GM23338 (cell line): ENCODE data around the gene FAM20C.

Experiments used
- EZH2 ChIP-seq: fragments of 200-600 bp; sonication (generic); IDR thresholded peaks from one replicate; pipeline ENCODE4 v1.8.0; 2017; ENCODE audit warnings: antibody characterized with exemption, mild to moderate bottlenecking, low read depth; ENCODE audit not compliant: unreplicated experiment
- EZH2phosphoT487 ChIP-seq: fragments of 200-600 bp; sonication (generic); IDR thresholded peaks from one replicate; pipeline ENCODE4 v1.8.1; 2018; ENCODE audit warnings: antibody characterized with exemption; ENCODE audit not compliant: unreplicated experiment
- NANOG ChIP-seq: IDR thresholded peaks from 2 replicates; pipeline ENCODE4 v1.6.1; 2016; ENCODE audit warnings: antibody characterized with exemption, borderline replicate concordance
- POLR2AphosphoS5 ChIP-seq: IDR thresholded peaks from 2 replicates; pipeline ENCODE4 v1.6.1; 2016; ENCODE audit warnings: antibody characterized with exemption, low read depth
- REST ChIP-seq: IDR thresholded peaks from one replicate; pipeline ENCODE4 v1.6.1; 2018; ENCODE audit warnings: antibody characterized with exemption; ENCODE audit not compliant: unreplicated experiment
- ZNF114 ChIP-seq: fragments of 250-450 bp; sonication (Bioruptor Pico); IDR thresholded peaks from 2 replicates; pipeline ENCODE4 v1.5.0; 2020; ENCODE audit warnings: mild to moderate bottlenecking, moderate library complexity
- TF ChIP-seq, protein P1 (sequence below), 2 experiments: fragments of 200-600 bp in 1 of 2; sonication (generic) in 1 of 2; conservative IDR thresholded peaks; 2 replicates each; pipeline versions ENCODE4 v1.5.1 to v1.6.1; 2016 to 2017; ENCODE audit warnings: antibody characterized with exemption in 2 of 2, low read depth in 2 of 2, mild to moderate bottlenecking in 2 of 2, moderate library complexity in 1 of 2

DNA sequence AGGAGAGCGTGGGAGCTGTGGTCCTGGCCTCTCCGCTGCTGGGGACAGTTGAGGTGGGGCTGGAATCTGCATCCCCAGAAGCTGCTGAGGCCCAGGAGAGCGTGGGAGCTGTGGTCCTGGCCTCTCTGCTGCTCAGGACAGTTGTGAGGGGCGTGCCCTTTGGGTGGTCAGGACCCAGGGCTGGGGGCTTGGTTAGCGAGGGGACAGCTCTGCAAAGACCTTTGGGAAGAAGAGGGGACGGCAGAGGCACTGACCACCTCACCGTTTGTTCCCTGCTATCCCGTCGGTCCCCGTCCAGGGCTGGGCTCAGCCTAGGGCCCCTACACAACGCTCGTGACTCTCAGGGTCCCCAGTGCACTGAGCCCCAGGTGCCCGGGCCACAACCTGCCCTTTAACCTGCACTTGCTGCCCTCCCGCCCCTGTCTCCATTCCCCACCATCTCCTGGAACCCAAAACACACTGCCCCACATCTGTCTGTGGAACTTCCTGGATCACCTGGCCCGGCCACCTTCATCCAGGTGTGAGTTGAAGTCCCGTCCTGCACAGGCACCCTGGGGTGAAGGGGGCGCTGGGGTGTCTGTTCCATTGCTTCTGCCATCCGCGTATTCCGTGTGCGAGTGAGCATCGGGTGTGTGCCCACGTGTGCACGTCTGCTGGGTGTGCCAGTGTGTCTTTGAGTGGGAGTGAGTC lies 111.7 kb downstream of the FAM20C start:
- TF ChIP-seq, protein P1, sequence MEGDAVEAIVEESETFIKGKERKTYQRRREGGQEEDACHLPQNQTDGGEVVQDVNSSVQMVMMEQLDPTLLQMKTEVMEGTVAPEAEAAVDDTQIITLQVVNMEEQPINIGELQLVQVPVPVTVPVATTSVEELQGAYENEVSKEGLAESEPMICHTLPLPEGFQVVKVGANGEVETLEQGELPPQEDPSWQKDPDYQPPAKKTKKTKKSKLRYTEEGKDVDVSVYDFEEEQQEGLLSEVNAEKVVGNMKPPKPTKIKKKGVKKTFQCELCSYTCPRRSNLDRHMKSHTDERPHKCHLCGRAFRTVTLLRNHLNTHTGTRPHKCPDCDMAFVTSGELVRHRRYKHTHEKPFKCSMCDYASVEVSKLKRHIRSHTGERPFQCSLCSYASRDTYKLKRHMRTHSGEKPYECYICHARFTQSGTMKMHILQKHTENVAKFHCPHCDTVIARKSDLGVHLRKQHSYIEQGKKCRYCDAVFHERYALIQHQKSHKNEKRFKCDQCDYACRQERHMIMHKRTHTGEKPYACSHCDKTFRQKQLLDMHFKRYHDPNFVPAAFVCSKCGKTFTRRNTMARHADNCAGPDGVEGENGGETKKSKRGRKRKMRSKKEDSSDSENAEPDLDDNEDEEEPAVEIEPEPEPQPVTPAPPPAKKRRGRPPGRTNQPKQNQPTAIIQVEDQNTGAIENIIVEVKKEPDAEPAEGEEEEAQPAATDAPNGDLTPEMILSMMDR (conservative IDR thresholded peaks at IDR 0.05; ENCODE audit: low read depth in 2 of 2) = no peak
- no peak for TF ChIP-seq POLR2AphosphoS5
- TF ChIP-seq NANOG = no peak
- TF ChIP-seq EZH2phosphoT487 = no peak
- no peak for TF ChIP-seq EZH2
- TF ChIP-seq REST = no peak
- no peak for TF ChIP-seq ZNF114 (CRISPR knock-in tag)
